ENCODE measurements around the gene SYNPO2.

GRCh38 chr4:118909173-118909956 lies 20.7 kb downstream of the SYNPO2 start:
- TF ChIP-seq, protein P1, sequence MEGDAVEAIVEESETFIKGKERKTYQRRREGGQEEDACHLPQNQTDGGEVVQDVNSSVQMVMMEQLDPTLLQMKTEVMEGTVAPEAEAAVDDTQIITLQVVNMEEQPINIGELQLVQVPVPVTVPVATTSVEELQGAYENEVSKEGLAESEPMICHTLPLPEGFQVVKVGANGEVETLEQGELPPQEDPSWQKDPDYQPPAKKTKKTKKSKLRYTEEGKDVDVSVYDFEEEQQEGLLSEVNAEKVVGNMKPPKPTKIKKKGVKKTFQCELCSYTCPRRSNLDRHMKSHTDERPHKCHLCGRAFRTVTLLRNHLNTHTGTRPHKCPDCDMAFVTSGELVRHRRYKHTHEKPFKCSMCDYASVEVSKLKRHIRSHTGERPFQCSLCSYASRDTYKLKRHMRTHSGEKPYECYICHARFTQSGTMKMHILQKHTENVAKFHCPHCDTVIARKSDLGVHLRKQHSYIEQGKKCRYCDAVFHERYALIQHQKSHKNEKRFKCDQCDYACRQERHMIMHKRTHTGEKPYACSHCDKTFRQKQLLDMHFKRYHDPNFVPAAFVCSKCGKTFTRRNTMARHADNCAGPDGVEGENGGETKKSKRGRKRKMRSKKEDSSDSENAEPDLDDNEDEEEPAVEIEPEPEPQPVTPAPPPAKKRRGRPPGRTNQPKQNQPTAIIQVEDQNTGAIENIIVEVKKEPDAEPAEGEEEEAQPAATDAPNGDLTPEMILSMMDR (optimal IDR thresholded peaks at IDR 0.05 in 1 of 3, IDR thresholded peaks at IDR 0.05 in 1 of 3, conservative IDR thresholded peaks at IDR 0.05 in 1 of 3; ENCODE audit: extremely low read depth in 1 of 3, insufficient read depth in 2 of 3, low read length in 3 of 3), result no peak
- TF ChIP-seq EZH2 (IDR thresholded peaks at IDR 0.05; ENCODE audit: low read length), result no peak
